Measurements from ENCODE around the gene UBN2.

DNA sequence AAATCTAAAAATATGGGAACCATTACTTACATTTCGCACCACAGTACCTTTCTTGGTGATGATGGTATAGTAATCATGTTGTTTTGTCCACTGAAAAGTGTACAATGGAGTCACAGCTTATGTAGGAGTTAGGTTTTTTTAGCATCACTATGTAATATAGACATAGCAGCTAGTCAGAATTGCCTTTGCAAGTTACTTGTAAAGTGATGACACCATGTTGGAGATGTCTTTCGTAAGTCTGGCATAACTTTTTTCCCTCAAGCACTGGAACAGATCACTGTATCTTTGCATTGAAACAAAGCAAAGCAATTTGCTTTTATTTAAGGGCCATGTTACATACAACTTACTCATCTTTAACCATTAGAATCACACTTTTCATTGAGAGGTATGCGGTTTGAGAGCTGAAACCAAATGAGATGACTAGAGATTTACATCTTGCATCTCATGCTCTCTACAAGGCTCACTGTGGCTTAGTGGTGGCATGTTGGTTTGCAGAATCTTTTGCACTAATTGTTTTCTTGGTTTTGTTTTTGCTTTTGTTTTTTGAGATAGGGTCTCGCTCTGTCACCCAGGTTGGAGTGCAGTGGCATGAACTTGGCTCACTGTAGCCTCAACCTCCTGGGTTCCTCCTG lies 18.3 kb downstream of the UBN2 start:
- TF ChIP-seq, protein P1, sequence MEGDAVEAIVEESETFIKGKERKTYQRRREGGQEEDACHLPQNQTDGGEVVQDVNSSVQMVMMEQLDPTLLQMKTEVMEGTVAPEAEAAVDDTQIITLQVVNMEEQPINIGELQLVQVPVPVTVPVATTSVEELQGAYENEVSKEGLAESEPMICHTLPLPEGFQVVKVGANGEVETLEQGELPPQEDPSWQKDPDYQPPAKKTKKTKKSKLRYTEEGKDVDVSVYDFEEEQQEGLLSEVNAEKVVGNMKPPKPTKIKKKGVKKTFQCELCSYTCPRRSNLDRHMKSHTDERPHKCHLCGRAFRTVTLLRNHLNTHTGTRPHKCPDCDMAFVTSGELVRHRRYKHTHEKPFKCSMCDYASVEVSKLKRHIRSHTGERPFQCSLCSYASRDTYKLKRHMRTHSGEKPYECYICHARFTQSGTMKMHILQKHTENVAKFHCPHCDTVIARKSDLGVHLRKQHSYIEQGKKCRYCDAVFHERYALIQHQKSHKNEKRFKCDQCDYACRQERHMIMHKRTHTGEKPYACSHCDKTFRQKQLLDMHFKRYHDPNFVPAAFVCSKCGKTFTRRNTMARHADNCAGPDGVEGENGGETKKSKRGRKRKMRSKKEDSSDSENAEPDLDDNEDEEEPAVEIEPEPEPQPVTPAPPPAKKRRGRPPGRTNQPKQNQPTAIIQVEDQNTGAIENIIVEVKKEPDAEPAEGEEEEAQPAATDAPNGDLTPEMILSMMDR (IDR thresholded peaks at IDR 0.05; ENCODE audit: low read length): no peak
- no peak for TF ChIP-seq EZH2 (IDR thresholded peaks at IDR 0.05; ENCODE audit: borderline replicate concordance, low read length)

Data from OCI-LY1 (cell line).